Smooth muscle cell (in vitro differentiated cells): ENCODE measurements around the gene EXOC3L2. TPM values are rescaled to one million over a fixed set of nuclear protein-coding genes. Genes with fewer than 3 reads are reported as not detected.

Experiments
- DNase-seq: peaks from one replicate; lab custom pipeline; 2025; ENCODE audit not compliant: unreplicated experiment; lab: John Stamatoyannopoulos, UW
- H2AFZ ChIP-seq: fragments of 200-600 bp; sonication (generic); 2 replicates; pipeline ENCODE4 v1.6.0; 2016; ENCODE audit warnings: antibody characterized with exemption, low read depth, mild to moderate bottlenecking
- H3F3A ChIP-seq: fragments of 200-600 bp; sonication (generic); 2 replicates; pipeline ENCODE4 v1.6.0; 2017; ENCODE audit warnings: antibody characterized with exemption, low read depth
- H3K27ac ChIP-seq: fragments of 200-600 bp; sonication (generic); 2 replicates; pipeline ENCODE4 v1.5.1; 2016; ENCODE audit warnings: low read depth, mild to moderate bottlenecking
- H3K27me3 ChIP-seq: fragments of 200-600 bp; sonication (generic); 2 replicates; pipeline ENCODE4 v1.6.1; 2016; ENCODE audit warnings: low read depth, mild to moderate bottlenecking
- H3K36me3 ChIP-seq: fragments of 200-600 bp; sonication (generic); 2 replicates; pipeline ENCODE4 v1.5.1; 2016; ENCODE audit warnings: low read depth
- H3K4me1 ChIP-seq: fragments of 200-600 bp; sonication (generic); 2 replicates; pipeline ENCODE4 v1.5.1; 2016; ENCODE audit warnings: low read depth
- H3K4me2 ChIP-seq: fragments of 200-600 bp; sonication (generic); 2 replicates; pipeline ENCODE4 v1.6.0; 2016; ENCODE audit warnings: mild to moderate bottlenecking
- H3K4me3 ChIP-seq: fragments of 200-600 bp; sonication (generic); 2 replicates; pipeline ENCODE4 v1.5.1; 2016; ENCODE audit warnings: mild to moderate bottlenecking
- H3K79me2 ChIP-seq: fragments of 200-600 bp; sonication (generic); 2 replicates; pipeline ENCODE4 v1.6.0; 2016; ENCODE audit warnings: low read depth, mild to moderate bottlenecking
- H3K9ac ChIP-seq: fragments of 200-600 bp; sonication (generic); 2 replicates; pipeline ENCODE4 v1.6.0; 2016; ENCODE audit warnings: low read depth
- H3K9me3 ChIP-seq: fragments of 200-600 bp; sonication (generic); replicated peaks from 2 replicates; pipeline ENCODE4 v1.5.1; 2016; ENCODE audit warnings: low read depth
- H4K20me1 ChIP-seq: fragments of 200-600 bp; sonication (generic); 2 replicates; pipeline ENCODE4 v1.6.0; 2016; ENCODE audit warnings: low read depth
- CTCF ChIP-seq: fragments of 200-600 bp; sonication (generic); IDR thresholded peaks from 2 replicates; pipeline ENCODE4 v1.5.1; 2017; ENCODE audit warnings: borderline replicate concordance, mild to moderate bottlenecking, antibody characterized with exemption; ENCODE audit not compliant: insufficient read depth, poor library complexity, severe bottlenecking
- WGBS: methylation state at CpG from one replicate; pipeline ENCODE4 v1.1.7; 2016; ENCODE audit warnings: low lambda C conversion rate; 5-methylcytosine and 5-hydroxymethylcytosine counted together
- polyA plus RNA-seq: library from polyadenylated mRNA; unstranded; fragments of >200 nt; fragmentation: Nextera tagmentation; extraction: Ambion mirVana; gene quantifications from 2 replicates; pipeline ENCODE4 v1.2.1, GENCODE V29; 2016
- total RNA-seq: library from RNA; depleted of rRNA; stranded (reverse); fragments of >200 nt; gene quantifications from 2 replicates; pipeline ENCODE4 v1.2.3, GENCODE V29; 2014

The EXOC3L2 gene
- total and polyA plus RNA-seq, 2 experiments from 2014 or later = 0.76 to 7.5 TPM

DNA sequence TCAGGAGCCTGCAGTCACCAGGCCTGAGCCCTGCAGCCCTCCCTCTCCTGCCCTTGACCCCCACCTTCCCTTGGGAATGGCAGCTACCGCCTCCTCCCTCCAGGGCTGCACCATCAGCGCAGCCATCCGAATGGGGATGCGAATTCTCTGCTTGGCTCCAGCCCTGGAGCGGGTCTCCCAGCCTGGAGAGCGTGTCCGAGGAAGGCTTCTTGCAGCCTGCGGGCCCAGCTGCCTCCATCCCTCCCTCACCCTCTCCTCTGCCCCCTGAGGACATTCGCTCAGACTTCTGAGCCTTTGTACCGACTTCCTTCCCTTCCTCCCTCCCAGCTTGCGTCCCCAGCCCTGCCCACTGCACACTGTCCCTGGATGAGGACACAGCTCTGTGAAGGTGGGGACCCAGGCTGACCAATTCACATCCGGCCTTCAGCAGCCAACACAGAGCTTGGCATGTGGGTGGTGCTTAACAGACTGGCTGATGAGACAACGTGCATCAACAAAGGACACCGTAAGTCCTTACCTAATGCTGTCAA, 78.4 kb downstream of the EXOC3L2 start:
- 70% methylated on average over 12 of the region's 14 CpGs for WGBS

DNA sequence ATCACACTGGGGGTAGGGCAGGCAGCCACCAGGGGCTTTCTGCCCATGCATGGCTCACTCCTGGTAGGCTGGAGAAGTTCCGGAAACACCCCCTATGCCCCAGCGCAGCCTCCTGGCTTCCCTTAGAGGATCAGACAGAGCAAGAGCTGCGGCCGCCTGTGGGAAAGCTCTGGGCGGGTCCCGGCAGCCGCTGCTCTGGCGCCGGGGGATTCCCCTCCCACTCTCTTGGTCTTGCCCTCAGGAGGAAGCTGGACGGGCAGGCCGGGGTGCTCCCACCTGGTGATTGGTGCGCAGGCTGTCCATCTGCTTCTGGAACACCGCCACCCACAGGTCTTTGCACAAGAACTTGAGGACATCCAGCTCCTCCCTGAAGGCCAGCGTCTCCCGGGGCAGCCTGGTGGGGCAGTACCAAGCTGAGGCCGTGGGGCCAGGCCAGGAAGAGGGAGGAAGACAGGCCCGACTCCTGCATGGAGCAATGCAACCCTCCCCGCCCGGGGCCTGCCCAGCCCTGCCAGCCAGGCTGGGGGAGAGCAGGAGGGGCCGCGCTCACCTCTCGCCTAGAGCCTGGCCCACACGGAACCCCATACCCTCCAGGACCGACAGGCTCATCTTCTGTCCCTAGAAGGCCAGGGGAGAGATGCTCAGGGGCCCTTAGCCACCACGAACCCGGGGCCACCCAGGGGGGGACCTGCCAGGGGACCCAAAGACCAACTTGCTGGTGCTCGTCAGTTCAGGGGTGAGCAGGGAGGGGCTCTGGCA, 80.5 kb downstream of the EXOC3L2 start:
- H2AFZ ChIP-seq = no peak overlapping the region
- peak overlapping the region; percentile 60 for H3K4me2 ChIP-seq

More for the DNA sequence above, 78.4 kb downstream of the EXOC3L2 start:
- no peaks in the 10 kb centered on the region for H3K79me2 ChIP-seq
- no peaks in the 10 kb centered on the region for H3F3A ChIP-seq
- H4K20me1 ChIP-seq = no peaks in the 10 kb centered on the region
- H3K9me3 ChIP-seq = no peaks in the 10 kb centered on the region
- H3K36me3 ChIP-seq = no peaks in the 10 kb centered on the region
- H3K27me3 ChIP-seq = no peaks in the 10 kb centered on the region
- no peak overlapping the region for H3K27ac ChIP-seq
- no peak overlapping the region for H3K4me3 ChIP-seq
- peaks cover 5% of the 10 kb centered on the region for H3K4me1 ChIP-seq
- TF ChIP-seq CTCF = no peak
- H3K9ac ChIP-seq = no peak overlapping the region
- no peak for DNase-seq
- no peak overlapping the region for H3K4me2 ChIP-seq
- H2AFZ ChIP-seq = no peak overlapping the region

GRCh38 chr19:45163751-45164460, 81.3 kb downstream of the EXOC3L2 start:
- H4K20me1 ChIP-seq = no peaks in the 10 kb centered on the region
- no peaks in the 10 kb centered on the region for H3F3A ChIP-seq
- whole genome bisulfite sequencing = 82% methylated on average over 15 of the region's 15 CpGs
- H3K9ac ChIP-seq = no peak overlapping the region
- no peaks in the 10 kb centered on the region for H3K36me3 ChIP-seq
- no peak overlapping the region for H3K4me3 ChIP-seq
- no peak for DNase-seq
- H3K27ac ChIP-seq = no peak overlapping the region
- TF ChIP-seq CTCF = no peak
- H3K79me2 ChIP-seq = no peaks in the 10 kb centered on the region
- H3K4me2 ChIP-seq = peak overlapping the region; percentile 60
- H3K4me1 ChIP-seq = no peaks in the 10 kb centered on the region
- no peak overlapping the region for H2AFZ ChIP-seq
- H3K9me3 ChIP-seq = no peaks in the 10 kb centered on the region
- no peaks in the 10 kb centered on the region for H3K27me3 ChIP-seq

More for the DNA sequence above, 80.5 kb downstream of the EXOC3L2 start:
- H3K4me1 ChIP-seq = no peaks in the 10 kb centered on the region
- H3K9ac ChIP-seq = no peak overlapping the region
- no peaks in the 10 kb centered on the region for H3K27me3 ChIP-seq
- no peaks in the 10 kb centered on the region for H3F3A ChIP-seq
- no peaks in the 10 kb centered on the region for H3K36me3 ChIP-seq
- H3K9me3 ChIP-seq = no peaks in the 10 kb centered on the region
- 32% methylated on average over 23 of the region's 27 CpGs for WGBS
- H4K20me1 ChIP-seq = no peaks in the 10 kb centered on the region
- peak; percentile 25 for DNase-seq
- no peaks in the 10 kb centered on the region for H3K79me2 ChIP-seq
- no peak overlapping the region for H3K4me3 ChIP-seq
- H3K27ac ChIP-seq = no peak overlapping the region
- no peak for TF ChIP-seq CTCF
